Right atrium auricular region (tissue), 2 donors: ENCODE results near the gene DDX56. TPM values are rescaled to one million over a fixed set of nuclear protein-coding genes. Genes with fewer than 3 reads are reported as not detected.
"Not testable (repeated sequence)": the region's sequence is repeated elsewhere in the genome, so short reads cannot be mapped to it uniquely, and the experiment has no call there.

Experiments
- DNase-seq: peaks from one replicate; pipeline ENCODE4 v3.0.0-alpha.2; 2019; ENCODE audit warnings: low spot score
- H3K27ac ChIP-seq, 2 donors: fragments of 200-600 bp; sonication (generic); 1 replicate in 1 of 2; 2 replicates in 1 of 2; pipeline ENCODE4 v1.5.1; 2016 to 2019
- H3K27me3 ChIP-seq, 2 donors: fragments of 200-600 bp; sonication (generic); one replicate each; pipeline versions ENCODE4 v1.5.1 to v1.6.0; 2017 to 2019
- H3K36me3 ChIP-seq: fragments of 200-600 bp; sonication (generic); one replicate; pipeline ENCODE4 v1.5.1; 2016
- H3K4me1 ChIP-seq, 2 donors: fragments of 200-600 bp; sonication (generic); one replicate each; pipeline versions ENCODE4 v1.5.1 to v1.6.0; 2017 to 2019
- H3K4me3 ChIP-seq, 2 donors: fragments of 200-600 bp; sonication (generic); 1 replicate in 1 of 2; 2 replicates in 1 of 2; pipeline ENCODE4 v1.5.1; 2017 to 2019; ENCODE audit warnings: mild to moderate bottlenecking in 1 of 2, moderate library complexity in 1 of 2
- H3K9me3 ChIP-seq, 2 donors: fragments of 200-600 bp; sonication (generic); one replicate each; pipeline ENCODE4 v1.5.1; 2019
- total RNA-seq, 2 donors: library from RNA; depleted of rRNA; stranded (reverse); fragments of >200 nt; gene quantifications; one replicate each; pipeline ENCODE4 v1.1.0, GENCODE V29; 2016
- TF ChIP-seq, protein P1 (sequence below), 2 donors: fragments of 200-600 bp; sonication (generic); IDR thresholded peaks; one replicate each; pipeline ENCODE4 v1.5.1; 2019; ENCODE audit warnings: antibody characterized with exemption in 2 of 2

DDX56 gene
- total RNA-seq, 2 donors from 2014 or later: 24.4 to 28.1 TPM

DNA sequence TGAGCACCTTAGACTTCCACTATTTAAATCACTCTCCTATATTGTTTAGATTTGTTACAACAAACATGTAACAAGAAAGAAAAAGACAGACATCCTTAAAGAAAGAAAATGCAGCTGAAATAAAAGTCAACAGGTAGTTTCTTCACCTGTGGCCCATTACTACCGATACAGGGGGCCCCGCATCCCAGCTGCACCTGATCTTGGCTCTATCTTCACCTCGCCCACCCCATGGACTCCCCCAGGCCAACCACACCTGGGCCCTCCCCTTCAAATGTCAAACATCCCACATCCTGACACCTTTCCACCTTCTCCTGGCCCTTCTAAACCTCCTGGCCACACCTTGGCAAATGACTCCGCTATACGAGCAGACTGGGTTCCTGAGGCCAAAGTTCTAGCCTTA is 7.0 kb downstream of the DDX56 start:
- Histone ChIP-seq H3K9me3 (no peaks in the 10 kb centered on the region), H3K4me1 (peaks cover 0 to 12% of the 10 kb centered on the region in 2 donors), H3K4me3 (no peak overlapping the region), H3K27me3 (no peaks in the 10 kb centered on the region), H3K36me3 (peaks cover 71% of the 10 kb centered on the region), H3K27ac (no peak overlapping the region)
- no peak for DNase-seq
- TF ChIP-seq, protein P1, sequence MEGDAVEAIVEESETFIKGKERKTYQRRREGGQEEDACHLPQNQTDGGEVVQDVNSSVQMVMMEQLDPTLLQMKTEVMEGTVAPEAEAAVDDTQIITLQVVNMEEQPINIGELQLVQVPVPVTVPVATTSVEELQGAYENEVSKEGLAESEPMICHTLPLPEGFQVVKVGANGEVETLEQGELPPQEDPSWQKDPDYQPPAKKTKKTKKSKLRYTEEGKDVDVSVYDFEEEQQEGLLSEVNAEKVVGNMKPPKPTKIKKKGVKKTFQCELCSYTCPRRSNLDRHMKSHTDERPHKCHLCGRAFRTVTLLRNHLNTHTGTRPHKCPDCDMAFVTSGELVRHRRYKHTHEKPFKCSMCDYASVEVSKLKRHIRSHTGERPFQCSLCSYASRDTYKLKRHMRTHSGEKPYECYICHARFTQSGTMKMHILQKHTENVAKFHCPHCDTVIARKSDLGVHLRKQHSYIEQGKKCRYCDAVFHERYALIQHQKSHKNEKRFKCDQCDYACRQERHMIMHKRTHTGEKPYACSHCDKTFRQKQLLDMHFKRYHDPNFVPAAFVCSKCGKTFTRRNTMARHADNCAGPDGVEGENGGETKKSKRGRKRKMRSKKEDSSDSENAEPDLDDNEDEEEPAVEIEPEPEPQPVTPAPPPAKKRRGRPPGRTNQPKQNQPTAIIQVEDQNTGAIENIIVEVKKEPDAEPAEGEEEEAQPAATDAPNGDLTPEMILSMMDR (IDR thresholded peaks at IDR 0.05): no peak

DNA sequence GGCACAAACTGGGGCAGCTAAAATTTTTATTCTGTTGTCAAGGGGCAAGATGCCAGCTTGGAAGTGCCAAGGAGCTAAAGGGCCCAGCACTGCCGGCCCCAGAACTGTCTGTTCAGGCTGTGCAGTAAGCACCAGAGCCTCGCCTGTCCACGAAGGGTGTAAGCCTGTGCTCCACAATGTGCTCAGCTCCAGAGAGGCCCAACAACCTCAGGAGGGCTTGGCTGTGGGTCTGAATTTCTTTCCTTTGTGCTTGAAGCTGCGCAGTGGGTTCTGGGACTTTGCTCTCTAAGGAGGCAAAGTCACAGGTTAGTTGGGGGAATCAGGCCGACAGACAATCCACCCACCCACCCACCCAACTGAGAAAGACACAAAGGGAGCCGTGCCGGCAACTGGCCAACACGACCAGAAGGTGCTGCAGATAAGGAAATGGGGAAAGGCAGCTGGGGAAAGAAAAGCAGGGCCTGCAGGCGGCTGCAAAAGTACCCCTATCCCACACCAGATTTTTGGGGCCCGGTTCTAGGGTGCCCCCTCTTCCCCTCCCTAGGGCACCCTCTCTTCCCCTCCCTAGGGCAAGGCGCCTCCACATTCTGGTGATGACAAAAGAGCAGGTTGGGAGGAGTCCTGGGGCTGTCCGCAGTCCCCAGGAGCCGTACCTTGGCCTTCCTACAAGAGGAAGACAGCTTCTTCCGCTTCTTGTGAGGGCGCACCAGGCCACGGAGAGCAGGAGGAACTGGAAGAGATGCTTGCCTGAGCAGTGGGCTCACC is 7.7 kb downstream of the DDX56 start:
- Histone ChIP-seq H3K27ac (no peak overlapping the region), H3K4me3 (no peak overlapping the region), H3K36me3 (peaks cover 64% of the 10 kb centered on the region), H3K27me3 (no peaks in the 10 kb centered on the region), H3K9me3 (no peaks in the 10 kb centered on the region), H3K4me1 (peaks cover 0 to 12% of the 10 kb centered on the region in 2 donors)
- no peak for DNase-seq
- TF ChIP-seq, protein P1 (IDR thresholded peaks at IDR 0.05): peak in 1 of 2 donors; percentile 0

DNA sequence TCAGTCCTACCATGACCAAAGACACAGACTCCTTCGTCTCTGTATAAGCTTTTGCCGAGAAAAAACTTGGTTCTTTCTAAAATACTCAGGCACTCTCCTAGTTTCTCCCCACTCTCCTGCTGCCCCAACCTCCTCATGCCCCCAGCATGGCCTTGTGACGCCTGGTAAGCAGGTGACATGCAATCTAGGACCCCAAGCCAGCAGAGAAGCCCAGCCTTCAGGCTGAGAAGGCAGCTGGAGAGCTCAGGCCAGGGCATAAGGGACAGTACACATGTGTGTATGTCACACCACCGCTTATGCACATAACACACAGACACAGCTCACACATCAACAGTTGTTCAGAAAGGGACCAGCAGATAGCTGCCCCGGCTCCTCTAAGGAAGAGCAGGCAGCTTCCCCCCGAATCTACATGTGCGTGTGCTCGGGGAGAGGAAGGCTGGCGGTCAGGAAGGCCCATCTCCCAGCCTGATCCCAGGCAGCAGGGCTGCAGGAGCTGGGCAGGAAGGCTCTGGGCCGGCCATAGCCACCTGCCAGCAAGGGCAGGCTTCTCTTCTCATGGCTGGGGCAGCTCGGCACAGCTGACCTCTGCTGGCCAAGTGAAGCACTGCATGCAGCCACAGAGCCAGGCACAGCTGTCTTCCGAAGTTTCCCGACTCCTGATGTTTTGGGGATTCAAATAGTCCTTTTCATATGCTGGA is 8.5 kb downstream of the DDX56 start:
- peak; percentile 73 for DNase-seq
- no peak overlapping the region for H3K27ac ChIP-seq

DNA sequence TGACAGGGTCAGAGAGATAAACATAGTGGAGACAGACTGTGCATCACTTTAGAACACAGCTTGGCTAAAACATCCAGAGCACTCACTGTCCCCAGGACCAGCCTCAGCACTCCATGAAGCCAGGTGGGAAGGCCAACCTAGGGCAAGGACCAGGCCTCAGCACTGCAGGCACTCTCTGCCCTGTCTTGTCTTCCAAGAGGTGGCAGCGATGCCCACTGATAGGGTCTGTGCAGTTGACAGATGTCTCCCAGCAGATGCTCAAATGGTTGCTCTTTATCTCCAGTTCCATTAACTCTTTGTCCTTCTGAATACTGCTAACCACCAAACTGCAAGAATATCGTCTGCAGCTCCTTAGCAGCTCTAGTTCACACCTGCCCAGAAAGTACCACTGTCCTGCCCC is 9.1 kb downstream of the DDX56 start:
- H3K9me3 ChIP-seq: no peaks in the 10 kb centered on the region
- no peak overlapping the region for H3K4me3 ChIP-seq
- no peak overlapping the region for H3K27ac ChIP-seq
- no peaks in the 10 kb centered on the region for H3K27me3 ChIP-seq
- TF ChIP-seq, protein P1 (IDR thresholded peaks at IDR 0.05): no peak
- DNase-seq: no peak
- H3K4me1 ChIP-seq: peaks cover 0 to 12% of the 10 kb centered on the region in 2 donors
- H3K36me3 ChIP-seq: peaks cover 51% of the 10 kb centered on the region

More for the DNA sequence above, 8.5 kb downstream of the DDX56 start:
- Histone ChIP-seq H3K9me3 (no peaks in the 10 kb centered on the region), H3K27me3 (no peaks in the 10 kb centered on the region), H3K4me3 (no peak overlapping the region), H3K36me3 (peaks cover 57% of the 10 kb centered on the region), H3K4me1 (peaks cover 0 to 12% of the 10 kb centered on the region in 2 donors)
- TF ChIP-seq, protein P1 (IDR thresholded peaks at IDR 0.05): peak; percentile 97 to 99

DNA sequence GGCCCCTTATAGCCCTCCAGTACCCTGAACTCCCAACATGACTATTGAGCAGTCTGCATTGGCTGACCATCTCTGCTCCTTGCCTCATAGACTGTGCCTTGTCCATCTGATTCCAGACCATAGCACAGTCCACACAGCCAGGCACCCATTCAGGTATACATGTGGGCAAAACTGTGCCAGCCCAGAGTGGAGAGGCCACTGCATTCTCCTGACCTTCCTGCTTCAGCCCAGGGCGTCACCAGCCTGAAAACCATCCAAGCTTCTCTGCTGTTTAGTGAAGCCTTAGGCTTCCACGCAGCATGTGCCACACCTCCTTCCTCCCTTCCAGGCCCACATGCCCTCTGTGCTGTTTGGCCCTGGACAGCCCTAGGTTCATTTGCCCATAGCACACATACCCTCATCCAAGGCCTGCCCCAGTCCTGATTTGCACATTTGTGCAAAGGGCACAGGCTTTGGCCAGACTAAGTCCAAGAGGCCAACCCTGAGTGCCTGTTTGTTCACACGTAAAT is 10.5 kb downstream of the DDX56 start:
- H3K27ac ChIP-seq: no peak overlapping the region
- H3K9me3 ChIP-seq: no peaks in the 10 kb centered on the region
- H3K4me3 ChIP-seq: no peak overlapping the region
- H3K4me1 ChIP-seq: peaks cover 0 to 12% of the 10 kb centered on the region in 2 donors
- peaks cover 37% of the 10 kb centered on the region for H3K36me3 ChIP-seq
- TF ChIP-seq, protein P1 (IDR thresholded peaks at IDR 0.05): no peak
- H3K27me3 ChIP-seq: no peaks in the 10 kb centered on the region
- DNase-seq: no peak

DNA sequence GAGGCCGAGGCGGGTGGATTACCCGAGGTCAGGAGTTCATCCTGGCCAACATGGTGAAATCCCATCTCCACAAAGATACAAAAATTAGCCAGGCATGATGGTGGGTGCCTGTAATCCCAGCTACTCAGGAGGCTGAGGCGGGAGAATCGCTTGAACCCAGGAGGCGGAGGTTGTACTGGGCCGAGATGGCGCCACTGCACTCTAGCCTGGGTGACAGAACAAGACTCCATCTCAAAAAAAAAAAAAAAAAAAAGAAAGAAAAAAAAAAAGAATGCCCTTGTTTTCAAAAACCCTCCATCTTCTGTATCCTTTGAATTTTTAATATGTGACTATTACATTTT is 11.1 kb downstream of the DDX56 start:
- H3K27ac ChIP-seq, H3K27me3 ChIP-seq, DNase-seq, H3K9me3 ChIP-seq, H3K4me3 ChIP-seq: not testable (repeated sequence)
- Histone ChIP-seq H3K36me3 (peaks cover 31% of the 10 kb centered on the region), H3K4me1 (peaks cover 0 to 12% of the 10 kb centered on the region in 2 donors)
